ENCODE data around the gene AGPAT4. TPM values are rescaled to one million over a fixed set of nuclear protein-coding genes. Genes with fewer than 3 reads are reported as not detected.

AGPAT4 gene
- total RNA-seq, 2 donors from 2014 or later = 3.6 to 9.2 TPM

GRCh38 chr6:161115468-161115867, 158.4 kb downstream of the AGPAT4 start:
- H3K9me3 ChIP-seq = no peaks in the 10 kb centered on the region
- TF ChIP-seq, protein P1, sequence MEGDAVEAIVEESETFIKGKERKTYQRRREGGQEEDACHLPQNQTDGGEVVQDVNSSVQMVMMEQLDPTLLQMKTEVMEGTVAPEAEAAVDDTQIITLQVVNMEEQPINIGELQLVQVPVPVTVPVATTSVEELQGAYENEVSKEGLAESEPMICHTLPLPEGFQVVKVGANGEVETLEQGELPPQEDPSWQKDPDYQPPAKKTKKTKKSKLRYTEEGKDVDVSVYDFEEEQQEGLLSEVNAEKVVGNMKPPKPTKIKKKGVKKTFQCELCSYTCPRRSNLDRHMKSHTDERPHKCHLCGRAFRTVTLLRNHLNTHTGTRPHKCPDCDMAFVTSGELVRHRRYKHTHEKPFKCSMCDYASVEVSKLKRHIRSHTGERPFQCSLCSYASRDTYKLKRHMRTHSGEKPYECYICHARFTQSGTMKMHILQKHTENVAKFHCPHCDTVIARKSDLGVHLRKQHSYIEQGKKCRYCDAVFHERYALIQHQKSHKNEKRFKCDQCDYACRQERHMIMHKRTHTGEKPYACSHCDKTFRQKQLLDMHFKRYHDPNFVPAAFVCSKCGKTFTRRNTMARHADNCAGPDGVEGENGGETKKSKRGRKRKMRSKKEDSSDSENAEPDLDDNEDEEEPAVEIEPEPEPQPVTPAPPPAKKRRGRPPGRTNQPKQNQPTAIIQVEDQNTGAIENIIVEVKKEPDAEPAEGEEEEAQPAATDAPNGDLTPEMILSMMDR (IDR thresholded peaks at IDR 0.05) = no peak
- no peaks in the 10 kb centered on the region for H3K36me3 ChIP-seq
- no peak for DNase-seq
- no peak overlapping the region for H3K27ac ChIP-seq
- H3K9ac ChIP-seq (ENCODE audit: low read depth in 2 of 2, low read length in 2 of 2) = no peak overlapping the region
- intact Hi-C loops (cut with DNase I) = no loop called here
- no peaks in the 10 kb centered on the region for H3K27me3 ChIP-seq
- H3K4me1 ChIP-seq = no peaks in the 10 kb centered on the region
- no peak overlapping the region for H3K4me3 ChIP-seq

GRCh38 chr6:161111261-161111660, 162.6 kb downstream of the AGPAT4 start:
- intact Hi-C loops (cut with DNase I) = no loop called here
- no peaks in the 10 kb centered on the region for H3K36me3 ChIP-seq
- H3K27me3 ChIP-seq = no peaks in the 10 kb centered on the region
- TF ChIP-seq, protein P1 (IDR thresholded peaks at IDR 0.05) = no peak
- no peak overlapping the region for H3K4me3 ChIP-seq
- H3K27ac ChIP-seq = no peak overlapping the region
- H3K4me1 ChIP-seq = no peaks in the 10 kb centered on the region
- H3K9me3 ChIP-seq = no peaks in the 10 kb centered on the region
- no peak for DNase-seq
- H3K9ac ChIP-seq (ENCODE audit: low read depth in 2 of 2, low read length in 2 of 2) = no peak overlapping the region

- no peak overlapping the region for H3K4me3 ChIP-seq
- no peaks in the 10 kb centered on the region for H3K27me3 ChIP-seq
- H3K27ac ChIP-seq = no peak overlapping the region
- H3K9ac ChIP-seq (ENCODE audit: low read depth in 2 of 2, low read length in 2 of 2) = no peak overlapping the region
- intact Hi-C loops (cut with DNase I) = no loop called here
- no peaks in the 10 kb centered on the region for H3K4me1 ChIP-seq
- TF ChIP-seq, protein P1 (IDR thresholded peaks at IDR 0.05) = no peak
- no peak for DNase-seq
- no peaks in the 10 kb centered on the region for H3K36me3 ChIP-seq
- no peaks in the 10 kb centered on the region for H3K9me3 ChIP-seq
Measured at GRCh38 chr6:161110028-161110779, 163.7 kb downstream of the AGPAT4 start.

GRCh38 chr6:161109366-161109765, 164.5 kb downstream of the AGPAT4 start:
- Histone ChIP-seq H3K27ac (no peak overlapping the region), H3K9me3 (no peaks in the 10 kb centered on the region), H3K4me1 (no peaks in the 10 kb centered on the region), H3K9ac (ENCODE audit: low read depth in 2 of 2, low read length in 2 of 2) (no peak overlapping the region), H3K36me3 (no peaks in the 10 kb centered on the region), H3K4me3 (no peak overlapping the region), H3K27me3 (no peaks in the 10 kb centered on the region)
- TF ChIP-seq, protein P1 (IDR thresholded peaks at IDR 0.05) = no peak
- intact Hi-C loops (cut with DNase I) = no loop called here
- DNase-seq = no peak

- Histone ChIP-seq H3K36me3 (no peaks in the 10 kb centered on the region), H3K9ac (ENCODE audit: low read depth in 2 of 2, low read length in 2 of 2) (no peak overlapping the region), H3K27ac (no peak overlapping the region), H3K4me3 (no peak overlapping the region), H3K4me1 (no peaks in the 10 kb centered on the region), H3K9me3 (no peaks in the 10 kb centered on the region), H3K27me3 (no peaks in the 10 kb centered on the region)
- TF ChIP-seq, protein P1 (IDR thresholded peaks at IDR 0.05) = no peak
- intact Hi-C loops (cut with DNase I) = no loop called here
- no peak for DNase-seq
Measured at GRCh38 chr6:161108916-161109315, 164.9 kb downstream of the AGPAT4 start.
